HG03045 (cell line): Measurements from ENCODE around the gene EAF2.
"Not testable (repeated sequence)": the region's sequence is repeated elsewhere in the genome, so short reads cannot be mapped to it uniquely, and the experiment has no call there.

ENCODE experiments used
- ATAC-seq: cut with Tn5 transposase; IDR thresholded peaks from one replicate; pipeline ENCODE4 v1.9.1; 2021; ENCODE audit warnings: mild to moderate bottlenecking, moderate library complexity; ENCODE audit not compliant: unreplicated experiment

EAF2 gene

GRCh38 chr3:121857778-121858177, 22.8 kb downstream of the EAF2 start:
- not testable (repeated sequence) for ATAC-seq

DNA sequence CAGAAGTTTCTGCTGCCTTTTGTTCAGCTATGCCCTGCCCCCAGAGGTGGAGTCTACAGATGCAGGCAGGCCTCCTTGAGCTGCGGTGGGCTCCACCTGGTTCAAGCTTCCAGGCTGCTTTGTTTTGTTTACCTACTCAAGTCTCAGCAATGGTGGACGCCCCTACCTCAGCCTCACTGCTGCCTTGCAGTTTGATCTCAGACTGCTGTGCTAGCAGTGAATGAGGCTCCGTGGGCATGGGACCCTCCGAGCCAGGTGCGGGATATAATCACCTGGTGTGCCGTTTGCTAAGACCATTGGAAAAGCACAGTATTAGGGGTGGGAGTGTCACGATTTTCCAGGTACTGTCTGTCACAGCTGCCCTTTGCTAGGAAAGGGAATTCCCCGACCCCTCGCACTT, 28.2 kb downstream of the EAF2 start:
- ATAC-seq = not testable (repeated sequence)

GRCh38 chr3:121863801-121864200, 28.8 kb downstream of the EAF2 start:
- no peak for ATAC-seq

GRCh38 chr3:121869736-121870135, 34.7 kb downstream of the EAF2 start:
- ATAC-seq = no peak

GRCh38 chr3:121870717-121871116, 35.7 kb downstream of the EAF2 start:
- ATAC-seq = no peak

DNA sequence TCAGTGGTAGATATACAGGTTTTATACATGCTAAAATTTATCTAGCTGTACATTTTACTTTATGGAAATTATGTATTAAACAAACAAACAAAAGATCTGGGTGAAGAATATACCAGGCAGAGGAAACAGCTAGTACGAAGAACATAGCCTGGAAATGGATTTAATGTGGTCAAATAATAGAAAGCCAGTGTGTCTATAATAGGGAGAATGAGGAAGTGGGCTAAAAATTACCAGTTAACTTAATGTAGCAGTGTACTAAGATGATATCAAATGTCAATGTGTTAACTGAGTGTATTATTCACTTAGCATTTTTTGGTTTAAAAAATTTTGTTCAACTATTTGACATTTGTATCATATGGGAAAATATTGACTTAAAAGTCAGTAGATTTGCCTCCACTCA, 36.4 kb downstream of the EAF2 start:
- ATAC-seq = no peak

DNA sequence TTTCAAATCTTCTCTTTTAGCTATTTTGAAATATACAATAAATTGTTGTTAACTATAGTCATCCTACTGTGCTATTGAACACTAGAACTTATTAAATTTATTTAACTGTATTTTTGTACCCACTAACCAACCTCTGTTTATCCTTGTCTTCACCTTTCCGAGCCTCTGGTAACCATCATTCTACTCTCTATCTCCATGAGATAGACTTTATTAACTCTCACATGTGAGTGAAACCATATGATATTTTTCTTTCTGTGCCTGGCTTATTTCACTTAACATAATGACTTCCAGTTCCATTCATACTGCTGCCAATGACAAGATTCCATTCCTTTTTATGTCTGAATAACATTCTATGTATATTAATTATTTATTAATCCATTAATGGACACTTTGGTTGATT, 43.4 kb downstream of the EAF2 start:
- ATAC-seq = no peak

GRCh38 chr3:121883507-121883906, 48.5 kb downstream of the EAF2 start:
- no peak for ATAC-seq

DNA sequence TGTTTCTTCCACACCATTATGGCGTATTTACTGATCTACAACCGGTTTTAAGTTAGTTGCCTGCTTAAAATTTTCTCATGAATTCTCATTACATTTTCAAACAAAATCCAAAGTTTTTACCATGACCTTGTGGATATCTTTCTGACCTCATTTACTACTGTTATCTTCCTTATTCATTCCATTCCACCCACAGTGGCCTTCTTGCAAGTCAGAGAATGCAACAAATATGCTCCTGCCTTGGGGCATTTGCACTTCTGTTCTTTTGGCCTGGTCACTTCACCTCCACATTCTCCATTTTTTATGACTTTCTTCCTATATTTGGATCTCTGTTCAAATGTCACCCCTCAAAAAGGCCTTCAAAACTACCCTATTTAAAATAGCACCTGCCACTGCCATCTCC, 50.4 kb downstream of the EAF2 start:
- no peak for ATAC-seq

DNA sequence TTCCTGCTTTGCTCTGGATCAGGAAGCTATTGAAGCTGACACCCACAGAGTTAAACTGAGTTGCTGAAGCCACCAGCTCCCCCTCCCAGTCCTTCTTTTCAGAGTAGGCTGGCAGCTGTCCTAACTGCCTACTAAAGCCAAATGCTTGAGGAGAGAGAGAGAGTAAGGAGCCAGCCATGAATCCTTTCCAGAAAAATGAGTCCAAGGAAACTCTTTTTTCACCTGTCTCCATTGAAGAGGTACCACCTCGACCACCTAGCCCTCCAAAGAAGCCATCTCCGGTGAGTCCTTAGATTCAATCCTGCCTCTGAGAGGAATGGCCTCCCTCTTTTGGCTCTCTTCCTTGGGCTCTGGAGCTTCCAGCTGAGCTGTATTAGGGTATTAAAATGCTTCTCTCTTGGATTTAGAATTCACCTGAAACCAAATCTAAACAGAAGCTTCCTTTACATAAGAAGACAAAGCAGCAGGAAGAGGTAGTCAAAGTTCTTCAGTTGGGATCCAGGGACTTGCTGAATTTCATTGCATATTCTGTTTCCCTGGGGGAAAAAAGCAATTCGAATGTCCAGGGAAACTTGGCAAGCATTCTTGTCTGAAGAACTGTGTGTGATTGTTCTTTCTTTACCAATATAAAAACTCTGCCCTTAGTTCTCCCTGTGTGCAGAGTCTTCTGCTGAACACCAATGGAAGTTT, 59.4 kb downstream of the EAF2 start, which contains the start of gene SLC15A2:
SLC15A2 (plus strand) TSS at position 101 of the 690 bp plus-strand sequence; CDS start at position 177, 76 bp downstream.
- ATAC-seq = no peak

DNA sequence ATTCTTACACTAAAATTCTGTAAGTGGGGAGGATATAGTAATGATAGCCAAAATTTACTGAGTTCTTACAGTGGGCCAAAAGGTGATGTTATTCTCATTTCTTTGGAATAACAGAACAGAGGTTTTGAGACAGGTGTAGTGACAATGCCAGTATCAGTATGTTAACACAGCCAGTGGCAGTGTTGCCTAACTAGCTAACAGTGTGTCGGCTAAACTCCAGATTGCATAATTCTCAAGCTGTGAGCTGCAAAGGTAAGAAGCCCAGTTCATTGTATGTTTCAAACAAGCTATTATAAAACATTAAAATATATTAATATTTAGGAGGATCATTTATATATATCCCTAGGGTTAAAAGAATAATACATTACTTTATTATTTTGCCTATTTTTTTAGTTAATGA, 60.1 kb downstream of the EAF2 start:
- ATAC-seq = no peak

DNA sequence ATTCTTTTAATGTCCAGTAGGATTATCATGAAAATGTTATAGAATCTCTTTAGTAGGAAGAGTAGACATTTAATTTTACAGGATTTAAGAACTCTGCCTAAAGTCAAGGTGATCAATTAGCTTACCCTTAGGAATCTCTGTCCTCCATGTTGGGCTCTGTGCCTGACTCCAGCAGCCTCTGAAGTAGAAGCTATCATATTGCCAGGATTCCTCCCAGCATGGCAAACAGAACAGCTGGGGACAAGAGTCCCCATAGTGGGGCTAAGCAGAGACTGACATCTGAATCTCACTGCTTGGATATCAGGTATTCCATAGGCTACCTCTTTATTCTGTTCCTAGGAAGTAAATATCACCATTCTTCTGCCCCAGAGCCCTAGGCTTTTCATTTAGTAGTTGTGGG, 60.7 kb downstream of the EAF2 start:
- ATAC-seq = no peak

- ATAC-seq = no peak
These were observed 61.8 kb downstream of the EAF2 start for GRCh38 chr3:121896823-121897222.

DNA sequence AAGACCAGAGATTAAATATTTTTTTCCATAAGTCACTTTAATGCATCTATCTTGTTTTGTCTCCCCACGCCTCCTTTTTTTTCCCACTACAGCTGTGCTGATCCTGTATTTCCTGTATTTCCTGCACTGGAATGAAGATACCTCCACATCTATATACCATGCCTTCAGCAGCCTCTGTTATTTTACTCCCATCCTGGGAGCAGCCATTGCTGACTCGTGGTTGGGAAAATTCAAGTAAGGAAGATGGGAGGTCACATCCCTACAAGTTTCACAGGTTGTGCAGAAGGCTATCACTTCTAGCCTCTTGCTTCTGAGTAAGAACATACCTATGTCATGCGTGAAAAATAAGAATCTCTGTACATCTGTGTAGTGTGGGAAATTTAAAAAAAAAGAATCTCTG, 62.3 kb downstream of the EAF2 start:
- ATAC-seq = no peak

DNA sequence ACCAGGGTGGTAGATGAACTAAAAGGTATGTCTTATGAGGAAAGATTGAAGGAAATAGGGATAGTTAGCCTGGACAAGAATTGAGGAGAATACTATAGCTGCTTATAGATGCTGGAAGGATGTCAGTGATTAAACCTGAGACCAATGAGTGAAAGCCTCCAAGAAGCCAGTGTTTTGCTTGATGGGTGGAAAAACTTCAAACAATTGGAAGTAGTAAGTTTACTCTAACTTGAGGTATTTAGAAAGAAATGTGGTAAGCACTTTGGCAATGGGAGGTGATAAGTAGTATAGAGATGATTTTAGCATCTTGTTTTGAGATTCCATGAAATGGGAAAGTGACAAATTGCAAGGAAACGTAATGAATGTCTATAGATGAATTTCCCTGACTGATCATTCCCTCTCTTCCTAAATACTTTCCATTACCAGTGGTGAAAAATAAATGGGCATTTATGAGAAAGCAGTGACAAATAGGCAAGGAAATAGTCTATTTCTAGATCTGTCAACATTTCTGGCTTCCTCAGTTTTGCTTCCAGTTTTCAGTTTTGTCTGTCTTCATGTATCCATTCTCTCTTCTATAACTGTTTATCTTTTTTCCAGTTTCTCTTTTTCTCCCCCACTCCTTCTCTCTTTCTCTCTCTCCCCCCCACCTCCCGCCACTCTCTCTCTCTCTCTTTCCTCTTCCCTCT, 78.4 kb downstream of the EAF2 start:
- no peak for ATAC-seq

DNA sequence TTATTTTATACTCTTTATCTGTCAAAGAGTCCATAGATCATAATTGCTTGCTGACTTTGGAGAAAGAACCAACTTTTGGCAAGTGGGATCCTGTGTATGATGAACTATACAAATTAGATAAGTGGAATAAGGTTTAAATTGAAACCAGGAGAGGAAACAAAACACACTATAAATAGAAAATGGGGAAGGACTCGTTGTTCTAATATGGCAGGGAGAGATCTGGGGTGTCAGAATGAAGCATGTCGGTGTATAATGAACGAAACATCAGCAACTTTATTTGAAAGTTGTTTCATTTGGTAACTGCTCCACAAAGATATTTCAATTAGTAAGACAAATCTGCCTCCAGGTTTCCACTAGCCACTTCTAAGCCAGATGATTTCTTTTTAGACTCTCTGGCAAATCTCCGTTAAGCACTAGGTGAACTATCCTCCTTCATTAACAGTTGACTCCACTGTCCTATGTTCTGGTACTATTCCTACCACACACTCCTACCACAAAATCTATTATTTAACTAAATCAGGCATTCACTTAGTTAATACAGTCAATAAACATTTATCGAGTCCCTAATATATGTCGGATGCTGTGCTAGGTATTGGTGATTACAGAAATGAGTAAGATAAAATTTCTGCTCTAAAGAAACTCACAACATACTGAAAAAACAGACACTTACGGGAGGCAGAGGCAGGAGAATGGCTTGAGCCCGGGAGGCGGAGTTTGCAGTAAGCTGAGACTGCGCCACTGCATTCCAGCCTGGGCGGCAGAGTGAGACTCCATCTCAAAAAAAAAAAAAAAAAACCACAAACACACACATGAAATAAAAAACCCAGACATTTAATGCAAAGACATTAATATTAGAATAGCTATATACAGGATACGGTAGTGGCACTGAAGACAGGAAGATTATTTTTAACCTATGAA, 79.3 kb downstream of the EAF2 start:
- ATAC-seq = no peak

DNA sequence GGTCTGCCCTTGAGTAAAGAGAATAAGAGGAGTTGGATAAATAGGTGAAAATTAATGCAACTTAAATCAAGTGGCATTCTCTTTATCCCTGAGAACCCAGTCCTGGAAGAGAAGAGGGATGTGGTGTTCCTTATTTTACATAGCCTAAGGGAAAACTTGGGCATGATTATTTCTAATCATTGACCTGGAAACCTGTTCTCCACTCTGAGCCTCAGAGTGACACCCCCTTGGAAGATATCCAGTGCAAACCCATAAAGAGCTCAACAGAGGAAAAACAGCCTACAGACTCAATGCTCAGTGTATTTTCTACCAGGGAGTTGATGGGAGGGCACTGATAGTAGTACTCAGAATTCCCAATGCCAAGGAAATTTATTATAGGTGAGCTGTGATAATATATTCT, 81.2 kb downstream of the EAF2 start:
- no peak for ATAC-seq

GRCh38 chr3:121918779-121919483, 83.9 kb downstream of the EAF2 start:
- ATAC-seq = no peak

DNA sequence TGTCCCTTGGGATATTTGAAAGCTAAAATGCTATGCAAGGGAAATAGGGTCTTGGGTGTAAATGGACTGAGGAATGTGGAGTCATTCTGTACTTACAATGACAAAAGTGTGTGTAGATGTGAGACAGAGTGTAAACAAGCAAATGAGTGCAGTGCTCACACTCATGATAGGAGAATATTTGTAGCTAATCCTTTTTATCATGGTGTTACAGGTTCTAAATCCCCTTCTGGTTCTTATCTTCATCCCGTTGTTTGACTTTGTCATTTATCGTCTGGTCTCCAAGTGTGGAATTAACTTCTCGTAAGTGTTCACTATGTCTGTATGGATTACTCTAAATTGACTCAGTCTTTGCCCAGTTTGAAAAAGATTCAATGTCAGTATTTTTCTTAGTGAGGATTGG, 89.7 kb downstream of the EAF2 start:
- ATAC-seq = no peak

GRCh38 chr3:121926380-121926779, 91.4 kb downstream of the EAF2 start:
- ATAC-seq = no peak
